ENCODE results near the gene GMCL2. TPM values are rescaled to one million over a fixed set of nuclear protein-coding genes. Genes with fewer than 3 reads are reported as not detected.

GMCL2 gene
- total RNA-seq, 3 donors from 2014 or later = not detected

GRCh38 chr5:178145965-178146820 lies 41.0 kb downstream of the GMCL2 start:
- intact Hi-C loops (cut with DNase I; ENCODE audit: low total_unique reads) = loop anchor here (10.0 kb wide), 1 partner anchor 71 kb away; no protein-coding TSS in a partner anchor
- peak overlapping the region; percentile 46 to 64 for H3K27ac ChIP-seq
- TF ChIP-seq CTCF (IDR thresholded peaks at IDR 0.05) (peak; percentile 61 to 88 (median 65)), POLR2A (IDR thresholded peaks at IDR 0.05) (no peak), POLR2AphosphoS5 (IDR thresholded peaks at IDR 0.05) (no peak)
- no peaks in the 10 kb centered on the region for H3K4me1 ChIP-seq
- H3K36me3 ChIP-seq = peaks cover 19% of the 10 kb centered on the region
- no peaks in the 10 kb centered on the region for H3K9me3 ChIP-seq
- no peak overlapping the region for H3K4me3 ChIP-seq
- H3K27me3 ChIP-seq = no peaks in the 10 kb centered on the region
- peak; percentile 76 to 80 for DNase-seq (ENCODE audit: low spot score in 2 of 2)

GRCh38 chr5:178143901-178144300 lies 43.3 kb downstream of the GMCL2 start:
- Histone ChIP-seq H3K4me3 (no peak overlapping the region), H3K27ac (no peak overlapping the region), H3K27me3 (no peaks in the 10 kb centered on the region), H3K36me3 (peaks cover 19% of the 10 kb centered on the region), H3K9me3 (no peaks in the 10 kb centered on the region), H3K4me1 (no peaks in the 10 kb centered on the region)
- no peak for TF ChIP-seq POLR2AphosphoS5 (IDR thresholded peaks at IDR 0.05)
- DNase-seq (ENCODE audit: low spot score in 2 of 2) = no peak
- intact Hi-C loops (cut with DNase I; ENCODE audit: low total_unique reads) = loop anchor here (10.0 kb wide), 1 partner anchor 69 kb away; no protein-coding TSS in a partner anchor

- no peaks in the 10 kb centered on the region for H3K27me3 ChIP-seq
- H3K27ac ChIP-seq = no peak overlapping the region
- no peak overlapping the region for H3K4me3 ChIP-seq
- TF ChIP-seq POLR2AphosphoS5 (IDR thresholded peaks at IDR 0.05) (no peak), CTCF (IDR thresholded peaks at IDR 0.05) (no peak), POLR2A (IDR thresholded peaks at IDR 0.05) (no peak)
- H3K9me3 ChIP-seq = no peaks in the 10 kb centered on the region
- intact Hi-C loops (cut with DNase I; ENCODE audit: low total_unique reads) = loop anchor here (10.0 kb wide), 1 partner anchor 68 kb away; no protein-coding TSS in a partner anchor
- H3K36me3 ChIP-seq = peaks cover 13% of the 10 kb centered on the region
- no peaks in the 10 kb centered on the region for H3K4me1 ChIP-seq
- no peak for DNase-seq (ENCODE audit: low spot score in 2 of 2)
Measured at GRCh38 chr5:178143246-178143645, 43.9 kb downstream of the GMCL2 start.

- TF ChIP-seq POLR2A (IDR thresholded peaks at IDR 0.05) (no peak), POLR2AphosphoS5 (IDR thresholded peaks at IDR 0.05) (no peak), CTCF (IDR thresholded peaks at IDR 0.05) (no peak)
- Histone ChIP-seq H3K27ac (no peak overlapping the region), H3K4me3 (no peak overlapping the region), H3K9me3 (no peaks in the 10 kb centered on the region), H3K36me3 (peaks cover 9% of the 10 kb centered on the region), H3K27me3 (no peaks in the 10 kb centered on the region), H3K4me1 (no peaks in the 10 kb centered on the region)
- intact Hi-C loops (cut with DNase I; ENCODE audit: low total_unique reads) = loop anchor here (10.0 kb wide), 1 partner anchor 68 kb away; no protein-coding TSS in a partner anchor
- DNase-seq (ENCODE audit: low spot score in 2 of 2) = no peak
Measured at GRCh38 chr5:178142642-178143041, 44.5 kb downstream of the GMCL2 start.

- H3K27ac ChIP-seq = no peak overlapping the region
- intact Hi-C loops (cut with DNase I; ENCODE audit: low total_unique reads) = loop anchor here (10.0 kb wide), 1 partner anchor 67 kb away; no protein-coding TSS in a partner anchor
- no peaks in the 10 kb centered on the region for H3K4me1 ChIP-seq
- no peaks in the 10 kb centered on the region for H3K27me3 ChIP-seq
- H3K36me3 ChIP-seq = peaks cover 9% of the 10 kb centered on the region
- H3K4me3 ChIP-seq = no peak overlapping the region
- no peak for DNase-seq (ENCODE audit: low spot score in 2 of 2)
- H3K9me3 ChIP-seq = no peaks in the 10 kb centered on the region
- TF ChIP-seq POLR2AphosphoS5 (IDR thresholded peaks at IDR 0.05) = no peak
- TF ChIP-seq CTCF (IDR thresholded peaks at IDR 0.05) = no peak
- TF ChIP-seq POLR2A (IDR thresholded peaks at IDR 0.05) = no peak
Measured at GRCh38 chr5:178141550-178141949, 45.6 kb downstream of the GMCL2 start.
